Measurements from ENCODE around the gene OR1G1.
A peak's percentile ranks its signal among the peaks of the same experiment; 100 is the strongest.
"Not testable (repeated sequence)": the region's sequence is repeated elsewhere in the genome, so short reads cannot be mapped to it uniquely, and the experiment has no call there.

Gene OR1G1

GRCh38 chr17:3127451-3127850 is at the start of gene OR1G1:
OR1G1 (minus strand) TSS chr17:3127551; CDS start chr17:3127551, 0 bp downstream.
- no peak for DNase-seq

- DNase-seq, result peak; percentile 13 to 32
Measured at GRCh38 chr17:3167574-3167973, 40.2 kb upstream of the OR1G1 start.

- DNase-seq, result no peak
Measured at GRCh38 chr17:3157218-3157617, 29.9 kb upstream of the OR1G1 start.

- DNase-seq, result not testable (repeated sequence)
Measured at GRCh38 chr17:3137494-3137893, 10.1 kb upstream of the OR1G1 start.

GRCh38 chr17:3104322-3104721 is 23.0 kb downstream of the OR1G1 start, which contains the start of gene OR1D2:
OR1D2 (minus strand) TSS chr17:3104422; CDS start chr17:3092996, 11,426 bp downstream.
- DNase-seq, result no peak

Measured in CD4-positive, alpha-beta T cell treated with Interferon alpha-2 for 1 hour (primary cell).